ENCODE measurements around the gene NWD2. TPM values are rescaled to one million over a fixed set of nuclear protein-coding genes. Genes with fewer than 3 reads are reported as not detected.
A peak's percentile ranks its signal among the peaks of the same experiment; 100 is the strongest.

Gene NWD2
- total RNA-seq, 1 experiment from 2014 or later = not detected

GRCh38 chr4:37268319-37268718 lies 23.8 kb downstream of the NWD2 start:
- Histone ChIP-seq H3K4me3 (no peak overlapping the region), H3K9me3 (ENCODE audit: insufficient read depth, low read depth) (no peaks in the 10 kb centered on the region), H3K36me3 (ENCODE audit: low read depth) (no peaks in the 10 kb centered on the region), H3K4me1 (replicated peaks; ENCODE audit: insufficient read depth) (no peaks in the 10 kb centered on the region), H3F3A (ENCODE audit: insufficient read depth, low read depth) (no peaks in the 10 kb centered on the region), H3K27me3 (ENCODE audit: insufficient read depth, low read depth) (0 out of 2 replicates have a peak, but pooled peaks cover 7% of the 10 kb centered on the region), H3K9me2 (ENCODE audit: insufficient read depth) (no peaks in the 10 kb centered on the region), H3K79me2 (ENCODE audit: low read depth) (no peaks in the 10 kb centered on the region), H3K4me2 (no peak overlapping the region), H4K20me1 (ENCODE audit: insufficient read depth) (no peaks in the 10 kb centered on the region), H3K27ac (no peak overlapping the region), H2AFZ (no peak overlapping the region)
- CTCF ChIA-PET = no interaction called here
- BruUV-seq (replicated peaks) = no TSS peak
- intact Hi-C loops (cut with micrococcal nuclease; ENCODE audit: unreplicated experiment) = no loop called here
- POLR2A ChIA-PET (ENCODE audit: unreplicated experiment) = no interaction called here
- DNase-seq = no peak
- no peak for TF ChIP-seq EZH2 (IDR thresholded peaks at IDR 0.05; ENCODE audit: low read depth)
- TF ChIP-seq, protein P1, sequence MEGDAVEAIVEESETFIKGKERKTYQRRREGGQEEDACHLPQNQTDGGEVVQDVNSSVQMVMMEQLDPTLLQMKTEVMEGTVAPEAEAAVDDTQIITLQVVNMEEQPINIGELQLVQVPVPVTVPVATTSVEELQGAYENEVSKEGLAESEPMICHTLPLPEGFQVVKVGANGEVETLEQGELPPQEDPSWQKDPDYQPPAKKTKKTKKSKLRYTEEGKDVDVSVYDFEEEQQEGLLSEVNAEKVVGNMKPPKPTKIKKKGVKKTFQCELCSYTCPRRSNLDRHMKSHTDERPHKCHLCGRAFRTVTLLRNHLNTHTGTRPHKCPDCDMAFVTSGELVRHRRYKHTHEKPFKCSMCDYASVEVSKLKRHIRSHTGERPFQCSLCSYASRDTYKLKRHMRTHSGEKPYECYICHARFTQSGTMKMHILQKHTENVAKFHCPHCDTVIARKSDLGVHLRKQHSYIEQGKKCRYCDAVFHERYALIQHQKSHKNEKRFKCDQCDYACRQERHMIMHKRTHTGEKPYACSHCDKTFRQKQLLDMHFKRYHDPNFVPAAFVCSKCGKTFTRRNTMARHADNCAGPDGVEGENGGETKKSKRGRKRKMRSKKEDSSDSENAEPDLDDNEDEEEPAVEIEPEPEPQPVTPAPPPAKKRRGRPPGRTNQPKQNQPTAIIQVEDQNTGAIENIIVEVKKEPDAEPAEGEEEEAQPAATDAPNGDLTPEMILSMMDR (conservative IDR thresholded peaks at IDR 0.05) = no peak

- H3K27ac ChIP-seq = no peak overlapping the region
- H3K9me3 ChIP-seq (ENCODE audit: insufficient read depth, low read depth) = no peaks in the 10 kb centered on the region
- no peak for DNase-seq
- H3K4me2 ChIP-seq = no peak overlapping the region
- BruUV-seq (replicated peaks) = no TSS peak
- no peak overlapping the region for H2AFZ ChIP-seq
- no peak for TF ChIP-seq EZH2 (IDR thresholded peaks at IDR 0.05; ENCODE audit: low read depth)
- TF ChIP-seq, protein P1 (conservative IDR thresholded peaks at IDR 0.05) = no peak
- intact Hi-C loops (cut with micrococcal nuclease; ENCODE audit: unreplicated experiment) = no loop called here
- H3K79me2 ChIP-seq (ENCODE audit: low read depth) = no peaks in the 10 kb centered on the region
- no peaks in the 10 kb centered on the region for H3F3A ChIP-seq (ENCODE audit: insufficient read depth, low read depth)
- CTCF ChIA-PET = no interaction called here
- H3K27me3 ChIP-seq (ENCODE audit: insufficient read depth, low read depth) = no peaks in the 10 kb centered on the region
- H3K9me2 ChIP-seq (ENCODE audit: insufficient read depth) = no peaks in the 10 kb centered on the region
- H3K4me1 ChIP-seq (replicated peaks; ENCODE audit: insufficient read depth) = peaks cover 7% of the 10 kb centered on the region; the same call in 1 of the 2 replicates
- POLR2A ChIA-PET (ENCODE audit: unreplicated experiment) = no interaction called here
- H4K20me1 ChIP-seq (ENCODE audit: insufficient read depth) = no peaks in the 10 kb centered on the region
- no peak overlapping the region for H3K4me3 ChIP-seq
- H3K36me3 ChIP-seq (ENCODE audit: low read depth) = no peaks in the 10 kb centered on the region
Measured at GRCh38 chr4:37279121-37279520, 34.6 kb downstream of the NWD2 start.

- H3F3A ChIP-seq (ENCODE audit: insufficient read depth, low read depth) = no peaks in the 10 kb centered on the region
- peak; percentile 10 to 41 for DNase-seq
- H3K4me3 ChIP-seq = no peak overlapping the region
- H3K27ac ChIP-seq = no peak overlapping the region
- CTCF ChIA-PET = no interaction called here
- BruUV-seq (replicated peaks) = no TSS peak
- no peak overlapping the region for H2AFZ ChIP-seq
- peak overlapping the region; percentile 21 for H3K4me2 ChIP-seq
- H3K9me3 ChIP-seq (ENCODE audit: insufficient read depth, low read depth) = no peaks in the 10 kb centered on the region
- H3K4me1 ChIP-seq (replicated peaks; ENCODE audit: insufficient read depth) = peaks cover 7% of the 10 kb centered on the region; the same call in 1 of the 2 replicates
- no peaks in the 10 kb centered on the region for H3K27me3 ChIP-seq (ENCODE audit: insufficient read depth, low read depth)
- no peaks in the 10 kb centered on the region for H3K36me3 ChIP-seq (ENCODE audit: low read depth)
- no peaks in the 10 kb centered on the region for H3K9me2 ChIP-seq (ENCODE audit: insufficient read depth)
- TF ChIP-seq, protein P1 (conservative IDR thresholded peaks at IDR 0.05) = no peak
- no peak for TF ChIP-seq EZH2 (IDR thresholded peaks at IDR 0.05; ENCODE audit: low read depth)
- no peaks in the 10 kb centered on the region for H3K79me2 ChIP-seq (ENCODE audit: low read depth)
- H4K20me1 ChIP-seq (ENCODE audit: insufficient read depth) = no peaks in the 10 kb centered on the region
- intact Hi-C loops (cut with micrococcal nuclease; ENCODE audit: unreplicated experiment) = no loop called here
- POLR2A ChIA-PET (ENCODE audit: unreplicated experiment) = no interaction called here
Measured at GRCh38 chr4:37279894-37280592, 35.5 kb downstream of the NWD2 start.
